ELR (cell line): ENCODE data around the gene SLC48A1.

ENCODE experiments used
- DNase-seq: peaks from one replicate; pipeline ENCODE4 v3.0.0-alpha.2; 2015; ENCODE audit warnings: low read depth

Gene SLC48A1

GRCh38 chr12:47773062-47773857, at the start of gene SLC48A1:
SLC48A1 (plus strand) TSS chr12:47773238; CDS start chr12:47773305, 67 bp downstream.
- peak; percentile 77 for DNase-seq

GRCh38 chr12:47725091-47725772, 47.8 kb upstream of the SLC48A1 start, which contains the start of gene ENDOU:
ENDOU (minus strand) TSS chr12:47725490; CDS start chr12:47725413, 77 bp downstream.
- no peak for DNase-seq

GRCh38 chr12:47725893-47726292, 47.1 kb upstream of the SLC48A1 start:
- peak; percentile 90 for DNase-seq

GRCh38 chr12:47729233-47729632, 43.8 kb upstream of the SLC48A1 start:
- DNase-seq = peak; percentile 89

GRCh38 chr12:47730341-47730744, 42.7 kb upstream of the SLC48A1 start:
- DNase-seq = peak; percentile 69

GRCh38 chr12:47731723-47732122, 41.3 kb upstream of the SLC48A1 start:
- no peak for DNase-seq

GRCh38 chr12:47732504-47732903, 40.5 kb upstream of the SLC48A1 start:
- no peak for DNase-seq

GRCh38 chr12:47733142-47733541, 39.9 kb upstream of the SLC48A1 start:
- no peak for DNase-seq

- no peak for DNase-seq
Measured at GRCh38 chr12:47734725-47735480, 38.1 kb upstream of the SLC48A1 start.

GRCh38 chr12:47735649-47736048, 37.4 kb upstream of the SLC48A1 start:
- no peak for DNase-seq

- no peak for DNase-seq
Measured at GRCh38 chr12:47736216-47736615, 36.8 kb upstream of the SLC48A1 start.

GRCh38 chr12:47736877-47737676, 36.0 kb upstream of the SLC48A1 start:
- no peak for DNase-seq

- DNase-seq = no peak
Measured at GRCh38 chr12:47737936-47738594, 35.0 kb upstream of the SLC48A1 start.

- no peak for DNase-seq
Measured at GRCh38 chr12:47739297-47739696, 33.7 kb upstream of the SLC48A1 start.

GRCh38 chr12:47739979-47740378, 33.1 kb upstream of the SLC48A1 start:
- DNase-seq = no peak

GRCh38 chr12:47740606-47741339, 32.3 kb upstream of the SLC48A1 start:
- DNase-seq = no peak

- no peak for DNase-seq
Measured at GRCh38 chr12:47741340-47741703, 31.7 kb upstream of the SLC48A1 start.

GRCh38 chr12:47742253-47742825, 30.7 kb upstream of the SLC48A1 start:
- peak; percentile 58 for DNase-seq

GRCh38 chr12:47743311-47743860, 29.7 kb upstream of the SLC48A1 start:
- DNase-seq = no peak
